HG02981 (cell line): ENCODE results near the gene GYS2.
"Not testable (repeated sequence)": the region's sequence is repeated elsewhere in the genome, so short reads cannot be mapped to it uniquely, and the experiment has no call there.

Experiments used
- ATAC-seq: cut with Tn5 transposase; IDR thresholded peaks from one replicate; pipeline ENCODE4 v1.9.1; 2021; ENCODE audit warnings: mild to moderate bottlenecking, moderate library complexity; ENCODE audit not compliant: unreplicated experiment

GYS2 gene

GRCh38 chr12:21602774-21603173, 1.9 kb downstream of the GYS2 start:
- ATAC-seq = no peak

- ATAC-seq = no peak
These were observed 4.5 kb downstream of the GYS2 start for GRCh38 chr12:21600196-21600595.

- ATAC-seq = no peak
These were observed 5.3 kb downstream of the GYS2 start for GRCh38 chr12:21599143-21599999.

DNA sequence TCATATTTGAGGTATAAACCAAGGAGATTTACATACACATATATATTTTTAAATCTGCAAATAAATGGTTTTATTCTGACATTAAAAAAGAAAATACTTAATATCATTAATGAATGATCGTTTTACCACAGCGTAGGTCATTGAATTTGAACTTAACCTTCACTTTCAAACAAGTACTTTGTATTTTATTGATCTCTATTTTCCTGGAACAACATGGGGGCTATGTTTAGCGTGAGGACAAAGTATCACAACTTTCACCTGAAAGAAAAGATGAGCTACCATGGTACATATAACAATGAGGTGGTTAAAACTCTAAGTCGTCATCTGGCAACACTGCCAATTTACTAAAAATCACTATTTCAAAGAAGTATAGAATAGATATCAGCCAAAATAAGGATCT, 6.0 kb downstream of the GYS2 start:
- ATAC-seq = no peak

GRCh38 chr12:21595356-21595755, 9.3 kb downstream of the GYS2 start:
- ATAC-seq = not testable (repeated sequence)

- no peak for ATAC-seq
These were observed 19.2 kb downstream of the GYS2 start for GRCh38 chr12:21585485-21585884.

DNA sequence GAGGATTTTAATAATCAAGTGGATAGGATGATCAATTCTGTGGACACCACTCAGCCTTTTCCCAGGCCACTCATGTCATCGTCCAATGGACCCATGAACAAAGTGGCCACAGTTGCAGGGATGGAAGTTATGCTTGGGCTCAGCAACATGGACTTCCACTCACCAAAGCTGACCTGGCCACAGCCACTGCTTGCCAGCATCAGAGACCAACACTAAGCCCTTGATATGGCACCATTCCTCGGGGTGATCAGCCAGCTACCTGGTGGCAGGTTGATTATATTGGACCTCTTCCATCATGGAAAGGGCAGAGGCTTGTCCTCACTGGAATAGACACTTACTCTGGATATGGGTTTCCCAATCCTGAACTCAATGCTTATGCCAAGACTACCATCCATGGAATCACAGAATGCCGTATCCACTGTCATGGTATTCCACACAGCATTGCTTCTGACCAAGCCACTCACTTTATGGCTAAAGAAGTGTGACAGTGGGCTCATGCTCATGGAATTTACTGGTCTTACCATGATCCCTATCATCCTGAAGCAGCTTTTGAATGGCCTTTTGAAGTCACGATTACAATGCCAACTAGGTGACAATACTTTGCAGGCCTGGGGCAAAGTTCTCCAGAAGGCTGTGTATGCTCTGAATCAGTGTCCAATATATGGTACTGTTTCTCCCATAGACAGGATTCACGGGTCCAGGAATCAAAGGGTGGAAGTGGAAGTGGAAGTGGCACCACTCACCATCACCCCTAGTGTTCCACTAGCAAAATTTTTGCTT, 20.1 kb downstream of the GYS2 start:
- not testable (repeated sequence) for ATAC-seq

DNA sequence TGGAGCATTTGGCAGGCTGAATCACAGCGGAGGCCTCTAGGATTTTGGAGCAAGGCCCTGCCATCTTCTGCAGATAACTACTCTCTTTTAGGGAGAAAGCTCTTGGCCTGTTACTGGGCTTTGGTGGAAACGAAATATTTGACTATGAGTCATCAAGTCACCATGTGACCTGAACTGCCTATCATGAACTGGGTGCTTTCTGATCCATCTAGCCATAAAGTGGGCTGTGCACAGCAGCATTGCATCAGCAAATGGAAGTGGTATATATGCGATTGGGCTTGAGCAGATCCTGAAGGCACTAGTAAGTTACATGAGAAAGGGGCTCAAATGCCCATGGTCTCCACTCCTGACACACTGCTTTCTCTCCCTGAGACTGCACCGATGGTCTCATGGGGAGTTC, 21.1 kb downstream of the GYS2 start:
- ATAC-seq = no peak

DNA sequence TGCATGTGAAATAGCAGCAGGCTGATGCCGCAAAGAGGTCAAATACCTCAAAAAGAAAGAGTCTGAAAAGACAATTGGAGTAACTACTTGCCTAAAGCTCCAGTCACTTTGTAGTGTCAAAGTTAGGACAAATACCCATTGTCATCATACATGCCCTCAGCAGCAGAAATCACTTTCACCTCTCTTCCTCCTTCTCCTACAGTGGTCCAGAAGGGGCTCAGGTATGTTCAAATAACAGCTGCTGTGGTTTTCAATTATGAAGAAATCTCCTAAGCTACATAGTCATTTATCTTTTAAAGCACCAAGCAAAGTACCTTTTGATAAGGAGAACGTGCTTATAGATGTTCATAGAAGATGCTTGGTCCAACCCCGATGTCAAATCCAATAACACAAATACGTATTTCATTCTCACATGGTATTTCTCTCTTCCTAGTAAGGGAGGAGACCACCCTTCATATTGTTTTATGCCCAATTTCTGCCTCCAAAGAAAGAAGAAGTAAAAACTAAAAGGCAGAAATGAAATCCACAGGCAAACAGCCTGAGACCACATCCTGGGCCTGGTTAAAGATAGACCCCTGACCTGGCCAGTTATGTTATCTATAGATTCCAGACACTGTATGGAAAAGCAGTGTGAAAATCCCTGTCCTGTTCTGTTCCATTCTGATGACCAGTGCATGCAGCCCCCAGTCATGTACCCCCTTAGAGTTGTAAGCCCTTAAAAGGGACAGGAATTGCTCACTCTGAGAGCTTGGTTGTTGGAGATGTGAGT, 23.7 kb downstream of the GYS2 start:
- no peak for ATAC-seq

- ATAC-seq = no peak
These were observed 27.1 kb downstream of the GYS2 start for GRCh38 chr12:21577516-21577915.

DNA sequence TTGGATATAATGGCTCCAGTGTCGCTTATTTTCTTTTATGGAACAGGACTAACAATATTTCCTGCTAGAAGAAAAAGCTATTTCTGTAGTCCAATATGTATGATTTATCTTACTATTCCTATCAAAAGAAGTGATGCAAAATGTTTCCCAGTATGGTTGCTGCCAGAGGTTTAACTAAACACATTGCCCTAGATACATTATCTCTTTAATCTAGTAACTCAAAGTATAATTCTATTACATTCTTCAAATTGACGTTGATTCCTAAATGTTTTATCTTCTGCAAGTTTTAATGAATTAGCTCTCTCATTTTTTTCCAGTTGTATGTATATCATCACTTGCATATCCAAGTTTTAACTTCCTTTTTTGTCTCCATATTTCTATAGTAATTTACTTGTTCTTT, 28.2 kb downstream of the GYS2 start:
- ATAC-seq = no peak

- ATAC-seq = no peak
These were observed 30.8 kb downstream of the GYS2 start for GRCh38 chr12:21573733-21574358.

- no peak for ATAC-seq
These were observed 33.6 kb downstream of the GYS2 start for GRCh38 chr12:21571046-21571445.

GRCh38 chr12:21568115-21568514, 36.5 kb downstream of the GYS2 start:
- ATAC-seq = no peak

DNA sequence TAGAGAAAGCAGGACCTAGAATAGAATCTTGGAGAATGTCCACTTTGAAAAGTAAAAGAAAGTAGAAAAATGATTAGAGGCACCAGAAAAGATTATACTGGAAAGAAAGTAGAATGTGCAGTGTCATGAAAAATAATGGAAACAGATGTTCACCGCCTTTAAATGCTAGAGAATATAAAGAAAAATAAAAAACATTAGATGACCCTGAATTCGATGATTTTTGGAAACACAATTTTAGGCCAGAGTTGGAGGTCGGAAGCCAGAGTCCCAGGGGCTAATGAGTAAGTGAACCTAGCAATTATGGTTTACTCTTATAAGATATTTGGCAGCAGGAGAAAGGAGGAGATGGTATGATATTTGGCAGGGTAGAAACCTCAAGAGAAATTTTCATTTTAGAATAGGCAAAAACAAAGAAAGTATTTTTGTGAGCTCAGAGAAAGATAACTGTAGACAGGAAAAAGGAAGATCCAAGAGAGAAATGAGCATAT, 37.7 kb downstream of the GYS2 start:
- ATAC-seq = no peak

DNA sequence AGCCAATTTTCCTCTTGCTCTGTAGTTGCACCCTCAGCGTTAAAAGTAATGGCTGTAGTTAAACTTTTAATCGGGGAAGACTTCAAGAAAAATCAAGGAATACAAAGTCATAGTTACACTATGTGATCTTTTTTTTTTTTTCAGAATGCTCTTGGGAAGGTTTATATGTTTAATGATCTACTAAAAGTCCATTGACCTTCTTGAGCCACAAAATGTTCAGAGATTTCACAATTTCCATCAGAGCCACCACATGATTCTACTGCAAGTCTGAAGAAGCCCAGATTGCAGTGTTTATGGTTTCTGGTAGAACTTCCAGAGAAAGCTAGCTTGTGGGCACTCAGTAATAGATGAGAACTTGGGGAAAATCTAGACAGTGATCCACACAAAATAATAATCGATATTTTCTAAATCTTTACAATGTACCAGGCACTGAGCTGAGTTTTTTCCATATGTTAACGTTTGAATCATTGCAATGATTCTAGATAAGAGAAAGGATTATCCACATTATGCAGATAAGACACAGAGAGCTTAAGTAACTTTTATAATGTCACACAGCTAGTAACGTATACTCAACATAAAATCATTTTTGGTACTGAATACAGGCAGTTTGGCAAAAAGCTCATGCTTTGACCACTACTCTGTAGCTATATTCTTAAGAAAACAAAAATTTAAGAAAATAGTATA, 38.3 kb downstream of the GYS2 start:
- ATAC-seq = no peak

DNA sequence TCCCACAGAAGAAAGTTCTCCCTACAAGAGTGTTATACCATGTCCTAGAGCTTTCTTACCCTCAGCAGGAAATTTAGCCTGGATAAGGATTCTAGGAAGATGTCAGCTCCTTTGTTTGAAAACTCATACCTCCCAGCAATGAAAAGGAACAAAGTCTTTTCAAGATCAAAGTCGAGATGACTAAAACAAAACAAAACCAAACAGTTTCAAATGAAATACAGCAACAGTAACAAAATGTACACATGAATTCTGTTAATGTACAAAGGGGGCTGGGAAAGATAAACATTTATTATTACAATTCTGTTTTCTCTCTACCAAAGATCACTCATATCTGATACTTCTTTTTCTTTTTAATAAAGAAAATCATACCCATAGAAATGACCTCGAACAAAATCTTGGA, 41.8 kb downstream of the GYS2 start:
- no peak for ATAC-seq

DNA sequence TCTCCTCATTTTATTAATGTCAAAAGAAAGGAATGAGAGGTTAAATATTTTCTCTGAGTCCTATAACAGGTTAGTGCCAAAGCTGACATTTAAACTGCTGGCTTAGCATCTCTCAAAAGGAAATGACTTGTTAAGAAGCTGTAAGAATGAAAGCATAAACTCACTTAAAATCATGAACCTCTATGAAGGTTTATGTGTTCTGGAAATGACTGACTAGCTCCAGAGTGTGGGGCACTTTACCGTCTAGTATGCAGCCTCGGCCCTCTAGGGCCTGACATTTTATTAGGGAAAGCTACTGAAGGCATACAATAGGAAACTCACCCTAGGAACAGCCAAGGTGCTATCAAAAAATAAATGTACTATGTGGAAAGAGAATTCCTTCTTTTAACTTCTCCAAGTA, 43.5 kb downstream of the GYS2 start:
- no peak for ATAC-seq

GRCh38 chr12:21559855-21560569, 44.6 kb downstream of the GYS2 start:
- no peak for ATAC-seq
